Activated naive CD4-positive, alpha-beta T cell treated with Interleukin-2 at 50 U/mL for 16 hours (primary cell): ENCODE results near the gene RASGEF1B.
A peak's percentile ranks its signal among the peaks of the same experiment; 100 is the strongest.

ENCODE experiments used
- DNase-seq: peaks from one replicate; pipeline ENCODE4 v3.0.0-alpha.2; 2020

RASGEF1B gene

DNA sequence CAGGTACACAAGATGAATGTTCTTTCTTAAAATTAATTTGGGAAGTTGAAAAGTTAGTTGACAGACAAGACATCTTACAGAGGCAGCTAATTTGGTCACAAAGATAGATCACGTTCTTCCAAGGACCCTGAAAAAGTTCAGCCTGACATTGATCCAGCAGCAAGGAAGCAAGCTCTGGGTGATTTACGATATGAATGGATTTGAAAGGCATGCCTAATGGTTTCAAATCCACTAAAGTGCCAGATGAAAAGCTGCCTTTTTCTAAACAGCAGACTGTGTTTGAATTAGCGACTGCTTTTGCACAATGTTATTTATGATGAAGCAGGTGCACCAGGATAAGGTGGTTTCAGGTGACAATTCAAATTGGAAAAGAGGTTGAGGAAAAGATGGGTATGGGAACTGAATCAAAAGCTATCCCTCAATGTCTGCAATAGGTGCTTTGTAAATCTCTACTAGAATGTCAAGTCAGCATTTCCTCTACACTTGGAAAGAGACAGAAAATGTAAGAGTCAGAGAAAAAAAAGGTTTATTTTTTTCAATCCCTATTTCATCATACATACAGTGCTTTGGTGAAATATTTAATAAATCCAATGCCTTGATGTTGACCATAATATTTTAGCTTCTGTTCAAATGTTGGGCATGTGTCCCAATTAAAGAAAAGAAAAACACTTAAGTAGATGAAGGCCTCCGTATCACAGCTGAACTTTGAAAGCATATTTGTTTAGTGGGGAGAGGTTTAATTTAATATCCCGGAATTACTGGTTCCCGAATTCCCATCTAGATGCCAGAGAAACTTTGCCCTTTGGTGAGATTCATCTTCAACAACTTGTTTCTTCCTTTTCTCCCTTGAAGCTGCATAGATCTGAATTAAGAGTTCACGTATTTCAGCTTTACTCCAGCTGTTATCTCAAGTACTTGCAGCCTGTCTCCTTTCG lies 6.0 kb downstream of the RASGEF1B start:
- no peak for DNase-seq

DNA sequence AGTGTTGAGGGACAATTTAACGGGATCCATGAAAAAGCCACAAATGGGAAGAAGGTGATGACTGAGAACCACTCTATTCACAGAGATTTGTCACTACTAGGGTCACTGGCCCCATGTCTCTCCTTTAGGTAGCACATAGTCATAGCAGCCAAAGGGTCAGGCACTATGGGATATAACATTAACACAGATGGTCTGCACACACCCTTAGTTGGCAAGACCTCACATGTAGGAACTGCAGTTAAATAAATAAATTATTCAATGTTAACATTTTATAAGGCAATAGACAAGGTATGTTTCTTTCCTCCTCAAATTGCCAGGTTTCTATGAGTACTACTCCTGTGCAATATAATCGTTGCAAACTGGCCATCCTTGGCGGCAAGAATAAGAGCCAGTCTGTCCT lies 10.9 kb downstream of the RASGEF1B start:
- DNase-seq, result no peak

DNA sequence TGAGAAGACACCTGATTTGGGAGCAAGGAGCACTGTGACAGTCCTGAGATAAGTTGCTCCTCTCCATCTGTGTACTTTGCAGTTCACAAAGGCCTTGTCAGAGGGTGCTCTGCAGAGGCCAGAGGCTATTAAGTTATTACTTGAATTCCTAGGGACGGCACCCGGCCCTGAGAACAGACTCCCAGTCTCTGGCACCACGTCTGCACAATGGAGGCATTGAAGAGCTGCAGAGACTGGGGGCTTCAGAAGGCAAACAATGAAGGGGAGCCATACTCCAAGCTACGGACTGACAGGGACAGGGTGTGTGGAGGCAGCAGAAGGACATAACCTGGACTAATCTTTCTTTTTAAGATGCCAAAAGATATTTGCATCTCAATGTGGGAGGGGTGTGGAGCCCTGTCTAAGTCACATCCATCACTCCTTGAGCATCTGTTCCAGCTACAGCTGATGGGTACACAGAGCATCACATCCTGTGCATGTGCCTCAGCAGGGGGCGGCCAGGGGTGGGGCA lies 11.5 kb downstream of the RASGEF1B start:
- DNase-seq, result no peak

DNA sequence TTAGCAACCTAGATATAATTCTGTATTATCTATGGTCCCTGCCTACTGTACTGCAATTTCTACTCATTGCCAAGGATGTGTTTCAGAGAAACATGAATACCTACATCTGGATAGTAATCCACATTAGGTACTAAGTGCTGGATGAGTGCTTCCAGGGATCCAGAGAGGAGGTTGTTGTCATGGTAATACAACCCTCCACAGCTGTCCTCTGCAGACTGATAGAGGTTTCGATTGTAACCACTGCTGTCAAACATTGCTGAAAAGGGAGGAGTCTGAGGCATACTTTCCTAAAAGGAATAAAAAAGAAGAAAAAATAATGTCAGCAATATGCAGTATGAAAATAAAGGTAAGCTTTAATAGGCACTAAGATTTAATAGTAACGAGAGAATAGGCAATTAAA lies 12.5 kb downstream of the RASGEF1B start:
- DNase-seq, result no peak

DNA sequence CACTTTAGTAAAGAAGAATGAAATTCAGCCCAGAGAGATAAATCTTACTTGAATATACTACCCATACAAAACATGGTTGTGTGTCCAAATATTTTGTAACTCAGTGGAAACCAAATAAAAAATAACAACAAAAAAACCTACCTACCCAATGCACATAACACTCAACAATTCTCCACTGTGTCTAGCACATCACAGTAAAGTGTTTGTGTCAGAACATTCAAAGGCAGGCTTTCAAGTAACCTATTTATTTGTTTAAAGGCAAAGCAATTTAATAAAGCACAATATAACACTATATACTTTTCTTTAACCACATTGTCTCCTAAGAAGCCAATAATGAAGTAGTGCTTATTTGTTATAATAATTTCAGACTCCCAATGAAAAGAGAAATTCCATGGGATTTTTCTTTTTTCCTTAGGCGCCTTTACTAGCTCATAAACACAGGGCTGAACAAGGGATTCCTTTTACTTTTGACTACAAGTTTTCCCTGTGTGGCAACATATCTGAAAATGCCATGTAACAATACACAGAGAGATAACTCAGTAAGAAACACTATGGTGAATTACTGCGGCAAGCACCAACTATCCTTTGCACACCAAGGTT lies 13.7 kb downstream of the RASGEF1B start:
- no peak for DNase-seq

DNA sequence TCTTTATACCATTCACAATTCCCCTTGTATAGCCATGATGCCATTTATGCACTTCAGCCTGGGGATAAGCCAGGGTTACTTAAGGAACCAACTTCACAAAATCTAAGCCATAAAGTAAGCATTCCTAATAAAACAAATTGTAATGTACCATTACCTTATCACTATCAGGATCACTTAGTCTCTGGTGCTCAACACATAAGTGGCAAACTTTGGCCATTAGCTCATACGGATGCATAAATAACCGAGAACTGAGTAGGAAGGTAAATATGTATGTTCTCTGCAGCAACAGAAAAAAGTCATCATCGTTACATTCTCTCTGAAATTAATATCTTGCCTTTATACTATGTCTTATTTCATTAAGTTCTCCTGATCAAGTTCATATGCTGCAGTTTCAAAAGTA lies 14.4 kb downstream of the RASGEF1B start:
- no peak for DNase-seq

DNA sequence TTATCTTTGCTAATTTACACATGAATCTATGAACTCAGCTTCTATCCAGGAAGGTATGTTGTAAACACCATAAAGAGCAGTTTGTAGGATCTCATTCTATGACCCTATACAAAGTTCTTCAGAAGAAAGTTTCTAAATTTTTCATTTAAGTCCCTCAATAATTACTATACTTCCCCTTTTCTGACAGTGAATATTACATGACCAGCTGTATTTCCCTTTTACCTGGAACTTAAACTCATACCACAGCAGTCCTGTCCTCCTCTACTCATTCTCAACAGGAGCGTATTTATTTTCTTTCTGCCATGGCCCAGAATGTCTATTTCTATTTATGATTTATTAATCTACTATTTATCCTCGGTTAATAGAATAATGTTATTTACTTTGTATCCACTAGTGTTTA lies 15.8 kb downstream of the RASGEF1B start:
- no peak for DNase-seq

DNA sequence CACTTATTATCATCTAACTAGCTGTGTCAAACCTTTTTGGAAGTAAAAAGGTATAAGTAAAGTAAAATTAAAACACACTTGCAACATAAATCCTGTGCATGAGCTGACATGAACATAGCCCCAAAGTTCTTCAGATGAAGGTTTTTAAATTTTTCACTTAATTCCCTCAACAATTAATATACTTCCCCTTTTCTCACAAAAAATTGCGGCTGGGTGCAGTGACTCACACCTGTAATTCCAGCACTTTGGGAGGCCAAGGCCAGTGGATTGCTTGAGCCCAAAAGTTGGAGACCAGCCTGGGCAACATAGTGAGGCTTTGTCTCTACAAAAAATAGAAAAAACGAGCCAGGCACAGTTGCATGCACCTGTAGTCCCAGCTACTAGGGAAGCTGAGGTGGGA lies 16.8 kb downstream of the RASGEF1B start:
- no peak for DNase-seq

DNA sequence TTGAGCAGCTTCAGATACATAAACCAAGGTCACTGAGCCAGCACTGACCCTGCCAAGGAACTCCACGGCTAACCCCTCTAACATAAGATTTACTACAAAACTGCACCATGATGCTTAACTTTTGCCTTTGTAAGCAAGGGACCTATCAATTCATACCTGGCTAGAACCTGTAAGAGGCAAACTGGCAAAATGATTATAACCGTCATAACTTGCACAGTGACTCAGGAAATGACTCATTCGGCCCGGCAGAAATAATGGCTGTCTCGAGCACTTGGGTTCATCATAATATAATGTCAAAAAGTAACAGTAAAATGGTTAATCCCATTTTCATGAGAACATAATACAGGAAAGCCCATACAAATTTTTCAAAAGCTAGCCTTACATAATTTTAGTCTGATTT lies 17.2 kb downstream of the RASGEF1B start:
- peak; percentile 34 for DNase-seq

DNA sequence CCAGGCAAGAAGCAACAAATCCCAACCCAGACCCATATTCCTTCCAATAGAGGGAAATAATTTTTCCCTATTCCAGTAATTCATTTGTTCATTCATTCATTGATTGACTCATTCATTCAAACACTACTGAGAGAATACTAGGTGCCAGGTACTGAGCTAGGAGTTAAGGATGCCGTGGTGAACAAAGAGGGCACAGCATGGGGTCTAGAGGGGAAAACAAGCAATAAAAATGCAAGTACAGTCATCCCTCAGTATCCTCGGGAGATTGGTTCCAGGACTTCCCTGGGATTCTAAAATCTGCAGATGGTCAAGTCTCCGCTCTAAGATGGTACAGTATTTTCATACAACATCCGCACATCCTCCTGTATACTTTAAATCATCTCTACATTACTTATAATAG lies 18.7 kb downstream of the RASGEF1B start:
- no peak for DNase-seq

DNA sequence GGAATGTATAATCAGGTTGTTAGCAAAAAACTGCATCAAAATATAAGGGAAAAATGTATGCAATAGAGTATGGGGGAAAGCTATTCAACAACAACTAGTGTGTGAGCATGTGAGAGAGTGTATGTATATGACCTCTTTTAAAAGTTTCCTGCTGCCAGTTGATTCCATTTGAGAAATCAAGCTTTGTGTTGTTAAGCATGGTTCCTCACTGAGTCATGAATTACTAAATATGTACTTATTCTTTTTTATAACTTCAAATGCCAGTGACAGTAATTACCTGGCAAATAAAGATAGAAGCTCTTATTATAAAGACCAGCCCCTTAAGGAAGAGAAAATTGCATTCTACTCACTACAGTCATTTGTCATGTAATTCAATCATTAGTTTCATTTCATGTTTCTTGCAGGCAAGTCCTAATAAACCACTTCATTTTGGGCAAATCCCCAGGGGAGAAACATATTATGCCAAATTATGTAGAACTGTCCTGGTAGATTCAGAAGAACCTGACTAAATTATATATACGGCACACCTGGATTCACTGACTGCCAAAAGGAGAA lies 19.2 kb downstream of the RASGEF1B start:
- no peak for DNase-seq

DNA sequence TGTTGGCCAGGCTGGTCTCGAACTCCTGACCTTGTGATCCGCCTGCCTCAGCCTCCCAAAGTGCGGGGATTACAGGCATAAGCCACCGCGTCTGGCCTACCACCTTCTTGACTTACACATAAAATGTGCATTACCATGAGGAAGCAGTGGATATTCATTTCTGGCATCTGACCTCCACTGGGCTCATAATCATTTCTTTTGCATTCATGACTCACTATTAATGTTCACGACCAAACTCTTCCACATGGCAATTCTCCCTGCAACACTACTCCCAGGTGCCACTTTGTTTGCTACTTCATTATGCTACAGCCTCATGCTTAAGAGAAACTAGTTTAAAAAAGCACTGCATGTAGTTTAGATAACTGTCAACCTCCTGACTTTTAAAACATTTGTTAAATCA lies 22.7 kb downstream of the RASGEF1B start:
- DNase-seq, result no peak

DNA sequence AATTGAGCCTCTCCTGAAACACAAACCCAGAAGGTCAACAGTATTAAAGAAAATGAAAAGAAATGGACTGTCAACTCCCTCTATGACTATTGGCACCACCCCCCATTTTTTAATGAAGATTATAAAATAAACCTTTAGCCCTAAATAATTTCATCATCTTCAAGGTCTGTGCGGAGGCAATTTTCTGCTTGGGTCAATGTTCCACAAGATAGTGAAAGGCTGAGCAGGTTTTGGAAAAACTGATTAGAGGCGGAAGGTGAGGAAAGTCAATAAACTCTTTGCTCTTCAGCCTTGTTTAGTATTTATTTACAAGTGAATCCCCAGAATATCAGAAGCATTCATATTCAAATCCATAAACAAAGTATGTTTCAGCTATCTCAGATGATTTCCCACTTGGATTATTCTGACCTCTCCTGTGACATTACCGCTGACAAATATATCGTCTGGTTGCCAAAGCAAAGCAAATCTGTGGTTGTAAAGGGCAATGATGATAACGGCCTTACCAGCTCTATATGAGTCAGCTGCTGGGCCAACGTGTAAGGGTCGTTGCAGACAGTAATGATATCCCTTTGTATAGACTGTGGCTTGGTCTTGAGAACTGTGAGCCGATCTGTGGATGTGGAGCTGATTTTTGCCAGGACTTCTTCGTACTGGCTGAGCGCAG lies 24.0 kb downstream of the RASGEF1B start:
- DNase-seq, result no peak

DNA sequence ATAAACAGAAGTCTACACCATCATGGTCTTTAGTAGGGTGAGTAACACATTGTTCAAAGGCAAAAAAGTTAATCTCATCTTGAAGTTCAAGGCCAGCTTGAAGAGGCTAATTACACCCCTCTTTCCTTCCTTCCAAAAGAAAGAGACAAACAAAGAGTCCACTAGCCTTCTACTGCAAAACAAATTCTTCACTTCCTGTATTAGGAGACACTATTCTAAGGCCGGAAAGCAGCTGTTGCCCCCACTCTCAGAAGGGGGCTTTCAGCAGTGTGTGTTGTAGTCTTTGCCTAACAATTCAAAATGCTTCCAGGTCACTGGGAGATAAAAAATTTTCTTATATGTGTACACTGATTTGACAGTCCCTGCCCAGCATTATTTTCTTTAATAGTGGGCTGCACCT lies 25.1 kb downstream of the RASGEF1B start:
- no peak for DNase-seq

DNA sequence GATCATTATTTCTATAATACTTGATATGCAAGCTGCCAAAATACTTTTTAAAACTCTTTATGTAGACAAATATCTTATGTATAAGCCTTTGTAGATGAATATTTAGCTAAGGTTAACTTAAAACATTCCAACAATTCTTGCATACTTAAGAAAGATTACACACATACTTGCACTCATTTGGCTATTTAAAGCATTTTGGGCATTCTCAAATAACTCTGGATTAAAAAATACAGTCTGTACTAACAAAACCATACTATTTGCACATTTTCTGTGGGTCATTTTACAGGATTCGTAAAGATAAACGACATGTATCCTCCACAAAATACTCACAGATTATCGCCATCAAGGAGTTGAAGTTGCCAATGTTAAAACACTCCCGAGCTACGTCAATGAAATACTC lies 26.5 kb downstream of the RASGEF1B start:
- DNase-seq, result no peak

DNA sequence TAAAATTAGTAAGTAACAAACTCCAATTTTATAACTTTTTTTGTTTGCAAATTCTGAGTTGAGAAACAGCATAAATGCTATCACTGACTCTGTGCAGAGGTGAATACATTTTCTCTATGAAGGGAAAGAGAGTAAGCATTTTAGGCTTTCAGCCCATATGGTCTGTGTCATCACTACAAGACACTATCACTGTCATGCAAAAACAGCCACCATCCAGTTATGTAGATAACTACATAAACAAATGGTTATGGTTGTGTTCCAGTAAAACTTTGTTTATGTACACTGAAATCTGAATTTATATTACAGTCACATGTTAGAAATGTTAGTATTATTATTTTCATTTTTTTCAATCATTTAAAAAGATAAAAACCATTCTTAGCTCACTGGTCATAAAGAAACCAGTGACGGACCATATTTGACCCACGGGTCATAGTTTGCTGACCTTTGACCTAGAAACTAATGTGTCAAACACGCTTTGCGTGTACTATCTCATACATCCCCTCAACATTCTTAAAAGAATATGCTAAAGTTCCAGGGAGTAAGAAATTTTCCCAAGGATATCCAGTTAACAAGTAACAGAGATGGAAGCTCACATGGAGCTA lies 29.1 kb downstream of the RASGEF1B start:
- no peak for DNase-seq

DNA sequence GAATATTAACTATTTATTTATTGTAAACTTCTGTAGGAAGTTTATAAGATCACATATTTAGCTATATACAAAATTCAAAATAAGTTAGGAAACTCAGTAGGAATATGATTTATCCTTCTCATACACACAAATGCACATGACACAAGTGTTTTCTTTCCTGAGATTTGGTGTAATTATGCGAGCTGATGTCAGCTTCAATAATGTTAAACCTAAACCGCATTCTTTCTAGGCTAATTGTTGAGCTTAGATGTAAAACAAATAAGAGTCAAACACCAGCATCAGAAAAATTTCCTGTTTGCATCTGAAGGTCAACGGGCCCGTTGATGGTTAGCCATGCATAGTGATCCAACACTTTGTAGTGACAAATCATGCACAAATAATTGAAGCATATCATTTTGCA lies 30.8 kb downstream of the RASGEF1B start:
- no peak for DNase-seq

DNA sequence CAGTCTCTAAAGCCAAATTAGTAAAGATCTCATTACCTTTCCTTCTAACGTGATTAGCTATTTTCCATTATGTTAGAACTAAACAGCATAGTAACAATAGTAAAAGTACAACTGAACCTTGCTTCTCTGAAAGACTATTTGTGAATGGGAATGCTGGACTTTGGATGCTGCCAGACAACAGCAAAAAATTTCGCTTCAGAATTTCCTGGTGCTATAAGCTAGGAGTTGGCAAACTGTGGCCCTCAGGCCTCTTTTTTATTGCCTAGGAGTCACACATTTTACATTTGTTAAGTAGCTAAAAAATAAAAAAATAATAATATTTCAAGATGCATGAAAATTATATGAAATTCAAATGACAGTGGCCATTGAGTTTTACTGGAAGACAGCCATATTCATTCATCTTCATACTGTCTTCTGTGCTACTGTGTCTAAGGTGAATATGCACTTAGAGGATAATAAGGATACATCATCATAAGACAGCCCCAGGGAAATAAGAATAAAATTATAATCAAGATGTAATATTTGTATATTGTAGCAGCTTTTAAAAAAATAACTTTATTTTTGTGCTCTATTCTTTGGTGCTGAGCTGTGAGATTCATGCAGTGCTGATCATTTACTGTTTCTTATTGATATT lies 34.6 kb downstream of the RASGEF1B start:
- DNase-seq, result no peak

DNA sequence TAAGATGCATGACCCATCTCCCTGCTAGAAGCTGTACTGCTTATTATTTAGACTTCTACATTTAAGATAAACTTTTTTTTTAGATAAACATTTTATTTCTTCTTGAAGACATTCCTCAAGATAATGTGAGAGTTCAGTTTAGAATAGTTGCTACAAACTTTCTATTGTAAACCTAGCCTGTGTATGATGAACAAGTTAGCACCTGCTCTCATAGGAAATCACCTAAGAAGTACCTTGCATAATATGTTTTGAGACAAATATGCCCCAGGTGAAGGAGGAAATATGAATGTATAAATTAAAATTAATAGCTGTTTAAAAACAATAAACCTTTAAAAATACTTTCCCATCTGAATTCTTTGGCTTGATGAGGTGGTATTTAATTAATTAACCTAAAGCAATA lies 35.6 kb downstream of the RASGEF1B start:
- DNase-seq, result no peak

DNA sequence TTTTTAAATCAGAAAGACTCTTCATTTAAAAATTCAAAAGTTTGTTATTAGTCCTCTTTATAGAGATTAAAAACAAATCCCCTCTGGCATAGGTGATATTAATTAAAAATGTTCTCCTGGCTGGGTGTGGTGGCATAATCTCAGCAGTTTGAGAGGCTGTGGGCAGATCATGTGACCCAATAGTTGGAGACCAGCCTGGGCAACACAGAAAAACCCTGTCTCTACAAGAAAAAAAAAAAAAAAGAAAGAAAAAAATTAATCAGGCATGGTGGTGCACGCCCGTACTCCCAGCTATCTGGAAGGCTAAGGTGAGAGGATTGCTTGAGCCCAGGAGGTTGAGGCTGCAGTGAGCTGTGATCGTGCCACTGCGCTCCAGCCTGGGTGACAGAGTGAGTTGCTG lies 38.9 kb downstream of the RASGEF1B start:
- DNase-seq, result no peak

DNA sequence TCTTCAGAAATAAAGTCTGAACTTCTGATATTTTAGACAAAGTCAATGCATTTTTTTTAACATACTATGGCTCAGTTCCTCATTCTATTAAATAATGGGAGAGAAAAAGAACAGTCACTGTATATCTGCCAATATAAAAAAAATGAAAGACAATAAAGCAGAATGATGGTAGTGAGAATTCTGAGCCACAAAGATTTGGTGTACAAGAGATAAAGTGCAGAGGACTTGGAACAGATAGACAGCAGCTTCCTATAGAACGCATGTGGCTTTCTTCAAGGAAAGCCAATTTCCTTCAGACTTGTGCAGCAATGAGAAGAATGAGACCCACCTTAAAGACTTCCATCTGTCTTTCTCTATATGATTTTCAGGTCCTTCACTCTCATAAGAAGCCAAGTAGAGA lies 39.7 kb downstream of the RASGEF1B start:
- DNase-seq, result no peak

DNA sequence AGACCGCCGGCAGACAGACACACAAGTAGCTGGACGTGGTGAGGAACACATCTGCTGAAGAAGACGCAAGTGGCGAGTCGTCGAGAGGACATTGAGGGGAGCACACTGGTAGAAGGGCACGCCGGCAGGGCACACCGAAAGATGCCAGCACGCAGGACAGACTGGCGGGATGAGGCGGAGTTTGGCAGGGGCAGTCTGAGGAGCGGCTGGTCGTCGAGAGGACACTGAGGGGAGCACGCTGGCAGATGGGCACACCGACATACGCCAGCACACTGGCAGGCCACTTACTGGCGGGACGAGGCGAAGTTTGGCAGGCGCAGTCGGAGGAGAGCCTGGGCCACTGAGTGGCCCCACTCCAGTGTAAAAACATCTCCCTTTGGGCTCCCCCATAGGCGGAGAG lies 42.1 kb downstream of the RASGEF1B start:
- no peak for DNase-seq

DNA sequence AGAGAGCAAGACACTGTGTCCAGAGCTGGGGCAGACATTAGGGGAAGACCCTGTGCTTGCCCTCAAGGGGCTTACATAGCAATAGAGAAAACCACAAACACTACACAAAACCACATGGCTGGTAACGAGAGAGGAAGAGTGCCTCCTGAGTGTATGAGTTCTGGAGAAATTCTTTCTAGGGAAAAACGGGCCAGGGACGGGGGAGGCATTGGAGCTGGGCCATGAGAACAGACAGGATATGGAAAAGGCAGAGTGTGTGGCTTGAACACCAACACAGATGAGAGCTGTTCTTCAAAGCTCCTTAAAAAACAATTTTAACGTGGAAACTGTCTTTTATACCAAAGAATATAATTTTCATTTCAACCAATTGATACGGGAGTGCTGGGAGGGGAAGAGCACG lies 42.7 kb downstream of the RASGEF1B start:
- DNase-seq, result no peak
